ENCODE measurements around the gene PLVAP.

Gene PLVAP

GRCh38 chr19:17333611-17334413, 43.3 kb downstream of the PLVAP start:
- DNase-seq (ENCODE audit: low read depth), result peak; percentile 92

GRCh38 chr19:17332677-17333581, 44.2 kb downstream of the PLVAP start:
- peak; percentile 65 for DNase-seq (ENCODE audit: low read depth)

DNA sequence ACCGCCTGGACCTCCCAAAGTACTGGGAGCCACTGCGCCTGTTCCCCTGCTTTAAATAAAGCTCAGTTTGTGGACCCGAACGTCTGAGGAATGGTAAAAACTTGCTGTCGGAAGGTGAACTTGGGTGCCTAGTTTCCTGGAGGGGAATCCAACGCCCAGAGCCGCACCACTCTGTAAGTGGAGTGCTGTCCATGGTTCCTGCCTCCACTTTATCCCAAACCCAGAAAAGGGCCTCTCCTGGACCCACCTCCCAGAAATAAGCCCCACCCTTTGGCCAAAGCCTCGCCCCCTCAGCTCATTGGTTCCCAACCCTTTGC, 44.8 kb downstream of the PLVAP start:
- DNase-seq (ENCODE audit: low read depth), result no peak

DNA sequence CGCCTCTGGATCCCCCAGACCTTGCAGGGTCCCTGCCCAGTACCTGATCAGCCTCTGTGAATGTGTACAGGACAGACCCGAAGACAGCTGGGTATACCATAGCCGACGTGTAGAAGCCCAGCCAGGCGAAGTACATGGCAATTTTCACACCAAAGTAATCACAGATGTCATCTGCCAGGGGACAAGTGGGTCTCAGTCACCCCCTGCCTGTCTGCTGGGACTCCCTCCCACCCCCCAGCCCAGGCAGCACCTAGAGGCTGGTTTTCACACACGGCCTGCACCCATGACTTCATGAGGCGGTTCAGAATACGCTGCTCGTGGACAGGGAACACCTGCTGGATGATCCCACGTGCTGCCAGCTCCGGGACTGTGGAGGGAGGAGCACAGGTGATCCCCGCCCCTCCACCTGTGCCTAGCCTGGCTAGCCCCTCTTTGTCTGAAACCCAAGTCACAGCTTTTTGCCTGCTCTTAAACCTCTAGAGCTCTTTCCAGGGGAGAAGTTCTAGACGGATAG, 46.0 kb downstream of the PLVAP start:
- no peak for DNase-seq (ENCODE audit: low read depth)

DNA sequence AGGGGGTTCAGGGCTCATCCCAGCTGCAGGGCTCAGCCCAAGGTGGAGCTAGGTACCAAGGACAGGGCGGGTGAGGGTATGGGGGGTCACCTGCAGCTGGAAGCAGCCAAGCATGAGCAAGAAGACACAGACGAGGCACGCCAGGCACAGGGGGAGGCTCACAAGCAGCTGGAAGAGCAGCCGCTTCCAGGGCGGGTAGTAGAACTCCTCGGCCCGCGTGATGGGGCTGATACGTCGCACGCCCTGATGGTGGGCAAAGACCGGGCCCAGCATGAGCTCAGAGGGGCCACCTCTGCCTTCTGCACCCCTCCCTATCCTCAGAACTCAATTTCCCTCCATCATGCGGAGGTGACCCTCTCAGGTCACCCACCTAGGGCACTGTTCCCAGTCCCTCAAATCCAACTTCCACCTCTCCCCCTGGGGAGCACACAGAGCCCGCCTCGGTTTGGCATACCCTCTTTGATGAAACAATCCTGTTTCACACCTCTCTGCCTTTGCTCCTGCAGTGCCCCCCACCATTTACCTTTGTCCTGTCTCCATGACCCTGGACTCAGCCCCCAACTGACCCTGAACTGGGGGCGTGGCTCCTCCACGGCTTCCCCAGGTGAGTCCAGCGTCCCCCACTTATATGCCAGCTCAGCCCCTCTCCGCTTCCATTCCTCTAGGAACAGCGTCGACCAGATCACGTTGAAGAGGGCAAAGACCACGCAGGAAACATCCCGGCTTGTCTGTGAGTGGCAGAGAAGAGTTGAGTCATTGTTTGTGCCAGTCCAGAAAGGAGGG, 46.7 kb downstream of the PLVAP start:
- no peak for DNase-seq (ENCODE audit: low read depth)

GRCh38 chr19:17329366-17330261, 47.5 kb downstream of the PLVAP start:
- no peak for DNase-seq (ENCODE audit: low read depth)

DNA sequence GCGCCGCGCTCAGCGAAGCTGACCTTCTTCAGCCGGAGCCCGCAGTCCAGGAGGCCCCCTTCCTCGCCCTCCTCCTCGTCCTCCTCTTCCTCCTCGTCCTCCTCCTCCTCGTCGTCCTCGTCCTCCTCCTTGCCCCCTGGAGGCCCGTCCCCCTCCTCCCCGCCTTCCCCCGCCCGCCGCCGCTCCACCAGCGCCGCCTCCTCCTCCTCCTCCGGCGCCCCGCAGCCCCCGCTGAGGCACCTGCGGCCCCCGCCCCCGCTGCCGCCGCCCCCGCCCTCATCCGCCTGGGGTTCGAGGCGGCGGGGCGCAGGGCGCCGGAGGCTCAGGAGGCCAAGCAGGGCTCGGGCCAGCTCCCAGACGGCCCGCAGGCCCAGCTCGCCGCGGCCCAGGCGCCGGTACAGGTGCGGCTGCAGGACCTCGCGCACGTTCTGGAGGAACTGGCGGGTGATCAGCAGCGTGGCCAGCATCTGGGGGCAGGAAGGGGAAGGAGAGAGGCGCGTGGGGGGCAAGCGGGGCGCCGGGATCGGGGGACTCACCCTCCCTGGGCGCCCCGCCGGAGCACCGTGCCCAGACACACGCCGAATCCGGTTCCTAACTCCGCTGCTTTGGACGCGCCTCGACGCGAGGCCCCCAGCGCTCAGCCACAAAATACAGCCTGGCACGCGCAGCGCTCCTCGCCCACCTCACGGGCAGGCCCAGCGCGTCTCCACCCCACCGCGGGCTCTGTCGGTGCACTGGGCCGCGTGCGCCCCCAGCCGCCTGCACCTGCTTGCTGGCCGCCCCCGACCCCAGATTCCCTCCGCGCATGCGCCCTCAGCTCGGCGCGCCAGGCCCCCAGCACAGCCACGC, 48.4 kb downstream of the PLVAP start:
- DNase-seq (ENCODE audit: low read depth), result no peak

DNA sequence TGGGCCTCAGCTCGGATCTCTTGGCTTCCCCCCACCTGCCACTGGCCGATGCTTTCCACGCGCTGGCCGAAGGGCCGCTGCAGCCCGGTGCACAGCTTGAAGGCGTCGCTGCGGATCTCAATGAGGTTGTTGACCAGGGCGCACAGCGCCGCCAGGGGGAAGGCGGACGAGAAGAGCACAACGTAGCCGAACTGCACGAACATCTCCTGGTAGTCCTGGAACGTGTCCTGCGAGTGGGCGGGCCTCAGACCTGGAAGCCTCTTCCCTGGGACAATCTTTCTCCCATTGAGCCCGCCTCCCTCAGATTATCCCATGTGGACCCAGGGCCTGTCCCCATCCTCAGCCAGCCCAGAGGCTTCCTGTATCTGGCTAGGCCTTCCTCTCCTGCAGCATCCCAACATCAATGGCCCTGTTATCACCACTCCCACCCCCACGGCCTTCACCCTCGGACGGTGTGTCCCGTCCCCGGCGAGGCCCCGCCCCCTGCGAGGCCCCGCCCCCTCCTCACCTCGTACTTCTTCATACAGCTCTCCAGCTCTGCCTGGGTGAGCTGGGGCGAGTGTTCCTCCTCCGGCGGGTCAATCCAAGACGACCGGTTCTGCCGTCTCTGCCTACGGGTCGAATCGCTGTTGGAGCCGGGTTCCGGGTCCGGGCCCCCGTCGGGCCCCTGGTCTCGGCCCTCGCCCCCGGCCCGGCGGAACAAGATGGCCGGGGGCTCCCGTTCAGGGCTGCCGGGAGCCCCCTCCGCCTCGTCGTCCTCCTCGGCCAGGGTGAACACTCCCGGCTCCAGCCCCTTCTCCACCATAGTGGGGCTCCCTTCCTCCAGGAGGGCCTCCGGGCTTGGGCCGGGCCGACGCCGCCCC, 49.3 kb downstream of the PLVAP start:
- no peak for DNase-seq (ENCODE audit: low read depth)

GRCh38 chr19:17327068-17327653, 50.0 kb downstream of the PLVAP start:
- no peak for DNase-seq (ENCODE audit: low read depth)

DNA sequence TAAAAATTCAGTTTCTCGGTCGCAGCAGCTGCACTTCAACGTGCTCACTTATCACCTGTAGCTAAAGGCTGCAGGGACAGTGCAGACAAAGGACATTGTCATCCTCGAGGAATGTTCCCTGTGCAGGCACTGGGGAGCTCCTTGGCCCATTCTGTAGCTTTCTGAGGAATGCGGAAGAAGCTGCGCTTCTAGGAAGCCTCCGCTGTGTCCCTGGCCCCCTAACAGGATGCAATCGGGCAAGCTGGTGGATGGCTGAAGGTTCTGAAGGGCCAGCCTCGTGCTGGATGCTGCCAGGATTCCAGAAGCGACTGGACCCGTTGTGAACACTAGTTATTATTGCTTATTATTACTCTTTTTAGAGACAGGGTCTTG, 50.6 kb downstream of the PLVAP start:
- DNase-seq (ENCODE audit: low read depth), result no peak

- DNase-seq (ENCODE audit: low read depth), result no peak
These were observed 51.1 kb downstream of the PLVAP start for GRCh38 chr19:17325881-17326594.

DNA sequence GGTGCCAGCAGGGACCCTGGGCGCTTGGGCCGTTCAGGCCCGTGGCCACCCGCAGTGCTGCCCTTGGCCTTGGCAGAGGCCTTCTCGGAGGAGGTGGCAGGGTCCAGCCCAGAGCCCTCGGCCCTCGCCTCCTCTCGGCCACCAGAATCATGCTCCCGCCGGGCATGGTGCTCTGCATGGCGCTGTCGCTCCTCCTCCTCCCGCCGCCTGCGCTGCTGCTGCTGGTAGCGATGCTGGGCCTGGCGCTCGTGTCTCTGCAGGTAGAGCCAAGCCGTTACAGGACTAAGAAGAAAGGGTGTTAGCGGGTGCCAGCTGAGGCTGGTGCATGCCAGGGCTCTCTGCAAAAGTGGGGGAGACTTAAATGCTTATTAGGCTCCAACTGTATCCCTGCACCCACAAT, 52.0 kb downstream of the PLVAP start:
- DNase-seq (ENCODE audit: low read depth), result no peak

DNA sequence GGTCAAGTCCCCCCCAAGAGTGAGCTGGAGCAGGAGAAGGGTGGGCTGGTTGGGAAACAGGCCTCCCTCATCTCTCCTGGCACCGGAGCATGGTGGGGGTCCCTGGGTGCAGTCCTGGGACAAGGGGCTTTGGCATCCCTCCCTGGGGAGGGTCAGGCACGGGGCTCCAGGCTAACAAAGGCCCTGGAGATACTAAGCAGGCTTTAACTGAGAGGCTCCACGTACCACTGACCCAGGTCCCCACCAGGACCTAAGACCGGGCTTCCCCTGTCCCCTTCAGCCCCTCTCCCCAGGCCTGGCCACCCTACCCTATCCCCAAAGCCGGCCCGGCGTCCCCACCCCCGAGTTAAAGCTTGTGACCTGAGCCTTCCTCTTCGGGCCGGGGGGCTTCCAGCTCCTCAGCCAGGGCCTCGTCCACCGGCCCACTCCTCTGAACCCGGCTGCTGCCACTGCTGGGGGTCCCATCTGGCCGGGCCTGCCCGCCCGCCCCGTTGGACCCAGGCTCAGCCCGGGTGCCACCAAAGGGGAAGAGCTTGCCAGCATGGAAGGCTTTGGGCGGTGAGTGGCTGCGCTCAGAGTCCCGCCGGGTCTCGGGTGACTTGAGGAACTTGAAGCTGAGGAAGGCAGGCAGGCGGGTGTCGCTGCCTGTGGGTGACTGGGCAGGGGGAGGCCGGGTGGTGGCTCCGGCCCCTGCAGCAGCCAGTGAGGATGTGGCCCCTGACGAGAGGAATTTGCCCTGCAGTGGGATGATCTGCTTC, 52.6 kb downstream of the PLVAP start:
- DNase-seq (ENCODE audit: low read depth), result no peak

DNA sequence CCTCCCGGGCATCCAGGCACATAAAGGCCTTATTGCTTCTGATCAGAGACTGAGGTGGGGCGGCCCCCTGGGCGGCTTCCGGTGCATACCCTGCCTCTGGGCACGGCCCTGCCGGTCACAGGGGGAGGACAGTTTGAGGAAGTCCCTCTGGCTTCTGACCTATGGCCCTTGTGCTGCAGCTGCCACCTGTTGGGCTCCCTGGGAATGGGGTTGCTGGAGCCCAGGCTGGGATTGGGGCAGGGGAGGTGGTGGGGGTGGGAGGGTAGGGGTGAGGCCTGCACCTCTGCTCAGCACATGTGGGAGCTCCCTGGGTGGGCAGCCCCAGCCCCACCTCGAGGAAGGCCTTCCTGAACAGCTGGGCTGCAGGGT, 53.2 kb downstream of the PLVAP start:
- no peak for DNase-seq (ENCODE audit: low read depth)

GRCh38 chr19:17323300-17323963, 53.7 kb downstream of the PLVAP start:
- no peak for DNase-seq (ENCODE audit: low read depth)

GRCh38 chr19:17322854-17323253, 54.3 kb downstream of the PLVAP start:
- no peak for DNase-seq (ENCODE audit: low read depth)
